Activated gamma-delta T cell (primary cell): ENCODE measurements around the gene SLC22A5.
"Not testable (repeated sequence)": the region's sequence is repeated elsewhere in the genome, so short reads cannot be mapped to it uniquely, and the experiment has no call there.

Experiments
- DNase-seq: peaks from one replicate; lab custom pipeline; 2025; lab: John Stamatoyannopoulos, UW

SLC22A5 gene

GRCh38 chr5:132427281-132428146 lies 58.0 kb downstream of the SLC22A5 start:
- DNase-seq, result no peak

GRCh38 chr5:132428147-132428482 lies 58.6 kb downstream of the SLC22A5 start:
- DNase-seq, result no peak

- no peak for DNase-seq
Measured at GRCh38 chr5:132428484-132429462, 59.3 kb downstream of the SLC22A5 start.

GRCh38 chr5:132429463-132430440 lies 60.2 kb downstream of the SLC22A5 start:
- no peak for DNase-seq

GRCh38 chr5:132430746-132431145 lies 61.2 kb downstream of the SLC22A5 start:
- no peak for DNase-seq

- no peak for DNase-seq
Measured at GRCh38 chr5:132431632-132432031, 62.1 kb downstream of the SLC22A5 start.

GRCh38 chr5:132433141-132433540 lies 63.6 kb downstream of the SLC22A5 start:
- DNase-seq, result no peak

GRCh38 chr5:132434416-132435286 lies 65.1 kb downstream of the SLC22A5 start:
- DNase-seq, result no peak

GRCh38 chr5:132435447-132435846 lies 65.9 kb downstream of the SLC22A5 start:
- no peak for DNase-seq

GRCh38 chr5:132435886-132436285 lies 66.4 kb downstream of the SLC22A5 start:
- DNase-seq, result no peak

GRCh38 chr5:132436936-132437335 lies 67.4 kb downstream of the SLC22A5 start:
- DNase-seq, result no peak

- DNase-seq, result no peak
Measured at GRCh38 chr5:132437604-132438266, 68.2 kb downstream of the SLC22A5 start.

- DNase-seq, result not testable (repeated sequence)
Measured at GRCh38 chr5:132438267-132438645, 68.7 kb downstream of the SLC22A5 start.

- DNase-seq, result no peak
Measured at GRCh38 chr5:132438917-132439316, 69.4 kb downstream of the SLC22A5 start.

GRCh38 chr5:132439521-132440089 lies 70.1 kb downstream of the SLC22A5 start:
- DNase-seq, result no peak

- no peak for DNase-seq
Measured at GRCh38 chr5:132444061-132444460, 74.6 kb downstream of the SLC22A5 start.
